ENCODE measurements around the gene HPCAL1. TPM values are rescaled to one million over a fixed set of nuclear protein-coding genes. Genes with fewer than 3 reads are reported as not detected.

HPCAL1 gene
- total and polyA plus RNA-seq, 2 donors (not counting 3 experiments of a cell fraction or from before 2014, with no cell fraction given) = 56.5 to 77.4 TPM

- POLR2A ChIA-PET = no interaction called here
- intact Hi-C loops (cut with micrococcal nuclease) (no loop called here), dilution Hi-C loops (cut with MboI; ENCODE audit: extremely low pct_ligation_motif_present, low sequenced_read_pairs) (no loop called here)
- H3K9me1 ChIP-seq (replicated peaks; ENCODE audit: control insufficient read depth, extremely low read depth, insufficient read depth, low read length) = no peaks in the 10 kb centered on the region
- CTCF ChIA-PET = no interaction called here
- H3K27me3 ChIP-seq (ENCODE audit: control insufficient read depth in 2 of 2, insufficient read depth in 2 of 2, low read length in 2 of 2) = no peaks in the 10 kb centered on the region
- DNase-seq (ENCODE audit: low read depth, low spot score) (no peak), FAIRE-seq (no peak)
- H3K27ac ChIP-seq (ENCODE audit: insufficient read depth, low read depth, low read length) = no peak overlapping the region
- no peaks in the 10 kb centered on the region for H3K9me3 ChIP-seq (replicated peaks; ENCODE audit: control insufficient read depth, insufficient read depth, low read length)
- H3K36me3 ChIP-seq (ENCODE audit: control insufficient read depth in 2 of 2, extremely low read depth in 1 of 2, insufficient read depth in 2 of 2, low read length in 2 of 2) = no peaks in the 10 kb centered on the region
- no peak overlapping the region for H2AFZ ChIP-seq (ENCODE audit: low read depth, low read length)
- H4K20me1 ChIP-seq (replicated peaks; ENCODE audit: control insufficient read depth, extremely low read depth, insufficient read depth, low read length) = no peaks in the 10 kb centered on the region
- H3K4me2 ChIP-seq (ENCODE audit: insufficient read depth, low read length) = no peak overlapping the region
- no peak for TF ChIP-seq POLR2AphosphoS5 (IDR thresholded peaks at IDR 0.05; ENCODE audit: insufficient read depth, low read depth, low read length)
- TF ChIP-seq JUN (IDR thresholded peaks at IDR 0.05; ENCODE audit: borderline replicate concordance, insufficient read depth, insufficient read length, low read depth) = no peak
- TF ChIP-seq POLR2A (IDR thresholded peaks at IDR 0.05; ENCODE audit: low read depth, low read length) = no peak
- TF ChIP-seq EZH2 (IDR thresholded peaks at IDR 0.05; ENCODE audit: borderline replicate concordance, low read depth, low read length, severe bottlenecking) = no peak
- TF ChIP-seq CTCF (IDR thresholded peaks at IDR 0.05; ENCODE audit: extremely low read depth in 1 of 2, insufficient read depth in 1 of 2, low read depth in 1 of 2, low read length in 2 of 2) = no peak
- no peak for TF ChIP-seq MYC (IDR thresholded peaks at IDR 0.05; ENCODE audit: low read depth, low read length)
- no peak for TF ChIP-seq GATA2 (IDR thresholded peaks at IDR 0.05; ENCODE audit: insufficient read depth, insufficient read length, low read depth, low read length)
- TF ChIP-seq MAX (IDR thresholded peaks at IDR 0.05; ENCODE audit: insufficient read depth, insufficient read length) = no peak
- TF ChIP-seq FOS (IDR thresholded peaks at IDR 0.05; ENCODE audit: borderline replicate concordance, insufficient read depth, low read length) = no peak
- no peaks in the 10 kb centered on the region for H3K4me1 ChIP-seq (ENCODE audit: control insufficient read depth, extremely low read depth, insufficient read depth, low read length)
- no peak overlapping the region for H3K4me3 ChIP-seq (replicated peaks in 1 of 3; ENCODE audit: insufficient read depth in 1 of 3, low read depth in 1 of 3, low read length in 3 of 3)
- H3K79me2 ChIP-seq (ENCODE audit: control insufficient read depth, insufficient read depth, low read length) = peaks cover 32% of the 10 kb centered on the region
- BruUV-seq (replicated peaks) = no TSS peak
- H3K9ac ChIP-seq (replicated peaks; ENCODE audit: extremely low read depth, insufficient read depth, low read length) = no peak overlapping the region
These were observed 70.1 kb downstream of the HPCAL1 start for GRCh38 chr2:10372862-10373240.

All from endothelial cell of umbilical vein (primary cell).